ENCODE results near the gene ELK4.

The ELK4 gene

GRCh38 chr1:205664399-205665017 lies 32.7 kb upstream of the ELK4 start:
- DNase-seq (ENCODE audit: extremely low read depth, low read depth) = no peak
- TF ChIP-seq, protein P1, sequence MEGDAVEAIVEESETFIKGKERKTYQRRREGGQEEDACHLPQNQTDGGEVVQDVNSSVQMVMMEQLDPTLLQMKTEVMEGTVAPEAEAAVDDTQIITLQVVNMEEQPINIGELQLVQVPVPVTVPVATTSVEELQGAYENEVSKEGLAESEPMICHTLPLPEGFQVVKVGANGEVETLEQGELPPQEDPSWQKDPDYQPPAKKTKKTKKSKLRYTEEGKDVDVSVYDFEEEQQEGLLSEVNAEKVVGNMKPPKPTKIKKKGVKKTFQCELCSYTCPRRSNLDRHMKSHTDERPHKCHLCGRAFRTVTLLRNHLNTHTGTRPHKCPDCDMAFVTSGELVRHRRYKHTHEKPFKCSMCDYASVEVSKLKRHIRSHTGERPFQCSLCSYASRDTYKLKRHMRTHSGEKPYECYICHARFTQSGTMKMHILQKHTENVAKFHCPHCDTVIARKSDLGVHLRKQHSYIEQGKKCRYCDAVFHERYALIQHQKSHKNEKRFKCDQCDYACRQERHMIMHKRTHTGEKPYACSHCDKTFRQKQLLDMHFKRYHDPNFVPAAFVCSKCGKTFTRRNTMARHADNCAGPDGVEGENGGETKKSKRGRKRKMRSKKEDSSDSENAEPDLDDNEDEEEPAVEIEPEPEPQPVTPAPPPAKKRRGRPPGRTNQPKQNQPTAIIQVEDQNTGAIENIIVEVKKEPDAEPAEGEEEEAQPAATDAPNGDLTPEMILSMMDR (IDR thresholded peaks at IDR 0.05; ENCODE audit: low read depth, low read length, missing control alignments) = no peak
- no peak overlapping the region for H3K4me3 ChIP-seq (replicated peaks; ENCODE audit: low read depth, low read length)

DNA sequence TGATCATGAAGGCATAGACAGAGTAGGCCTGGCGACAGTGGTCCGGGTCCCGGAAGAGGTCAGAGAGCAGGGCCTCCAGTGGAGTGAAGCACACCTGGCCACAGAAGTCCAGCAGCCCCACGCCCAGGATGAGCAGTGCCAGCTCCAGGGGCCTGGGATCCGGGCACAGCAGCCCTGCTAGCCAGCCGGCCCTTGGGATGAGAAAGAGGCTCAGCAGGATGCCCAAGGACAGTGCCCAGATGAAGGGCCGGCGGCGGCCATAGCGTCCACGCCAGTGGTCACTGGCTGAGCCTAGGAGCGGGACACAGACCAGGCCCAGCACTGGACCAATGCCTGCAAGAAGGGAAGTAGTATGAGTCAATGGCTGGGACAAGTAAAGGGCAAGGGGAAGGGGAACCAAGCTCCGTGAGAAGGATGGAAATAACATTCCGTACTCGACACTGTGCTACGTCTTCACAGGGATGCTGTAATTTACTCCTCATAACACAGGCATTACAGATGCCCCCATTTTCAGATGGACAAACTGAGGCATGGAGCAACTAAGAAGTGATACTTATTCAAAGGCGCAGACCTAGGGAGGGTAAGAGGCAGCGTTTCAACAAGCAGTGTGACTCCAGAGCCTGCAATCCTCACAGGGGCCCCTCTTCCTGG lies 31.6 kb upstream of the ELK4 start:
- DNase-seq (ENCODE audit: extremely low read depth, low read depth) = no peak
- TF ChIP-seq, protein P1 (IDR thresholded peaks at IDR 0.05; ENCODE audit: low read depth, low read length, missing control alignments) = no peak
- H3K4me3 ChIP-seq (replicated peaks; ENCODE audit: low read depth, low read length) = no peak overlapping the region

GRCh38 chr1:205662791-205663190 lies 31.0 kb upstream of the ELK4 start:
- no peak for DNase-seq (ENCODE audit: extremely low read depth, low read depth)
- no peak overlapping the region for H3K4me3 ChIP-seq (replicated peaks; ENCODE audit: low read depth, low read length)
- TF ChIP-seq, protein P1 (IDR thresholded peaks at IDR 0.05; ENCODE audit: low read depth, low read length, missing control alignments) = no peak

DNA sequence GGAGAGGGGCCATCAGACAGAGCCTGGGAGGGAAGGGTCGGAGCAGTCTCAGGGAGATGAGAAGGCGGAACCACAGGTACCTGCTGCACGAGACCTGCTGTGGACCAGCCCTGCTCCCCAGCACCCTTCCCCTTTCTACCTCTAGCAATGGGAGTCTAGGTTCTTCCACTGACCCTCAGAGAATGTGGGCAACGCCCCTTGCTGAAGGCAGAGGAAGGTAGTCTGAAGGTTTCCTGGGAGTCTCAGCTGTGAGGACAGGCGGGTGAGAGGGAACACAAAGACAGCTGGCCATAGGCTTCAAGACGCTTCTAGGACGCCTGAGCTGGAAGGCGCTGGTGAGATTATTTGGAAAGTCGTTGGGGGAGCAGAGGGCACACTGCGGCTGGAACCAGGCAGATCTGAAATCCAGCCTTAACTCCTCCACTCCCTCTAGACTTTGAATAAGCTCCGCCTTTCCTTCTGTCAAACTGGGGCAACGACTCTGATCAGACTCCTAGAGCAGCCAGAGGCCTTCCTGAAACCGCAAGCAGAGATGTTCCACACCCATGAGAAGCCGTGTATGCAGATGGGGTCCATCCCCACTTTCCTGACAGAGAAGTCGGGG lies 30.4 kb upstream of the ELK4 start:
- no peak overlapping the region for H3K4me3 ChIP-seq (replicated peaks; ENCODE audit: low read depth, low read length)
- TF ChIP-seq, protein P1 (IDR thresholded peaks at IDR 0.05; ENCODE audit: low read depth, low read length, missing control alignments) = no peak
- no peak for DNase-seq (ENCODE audit: extremely low read depth, low read depth)

DNA sequence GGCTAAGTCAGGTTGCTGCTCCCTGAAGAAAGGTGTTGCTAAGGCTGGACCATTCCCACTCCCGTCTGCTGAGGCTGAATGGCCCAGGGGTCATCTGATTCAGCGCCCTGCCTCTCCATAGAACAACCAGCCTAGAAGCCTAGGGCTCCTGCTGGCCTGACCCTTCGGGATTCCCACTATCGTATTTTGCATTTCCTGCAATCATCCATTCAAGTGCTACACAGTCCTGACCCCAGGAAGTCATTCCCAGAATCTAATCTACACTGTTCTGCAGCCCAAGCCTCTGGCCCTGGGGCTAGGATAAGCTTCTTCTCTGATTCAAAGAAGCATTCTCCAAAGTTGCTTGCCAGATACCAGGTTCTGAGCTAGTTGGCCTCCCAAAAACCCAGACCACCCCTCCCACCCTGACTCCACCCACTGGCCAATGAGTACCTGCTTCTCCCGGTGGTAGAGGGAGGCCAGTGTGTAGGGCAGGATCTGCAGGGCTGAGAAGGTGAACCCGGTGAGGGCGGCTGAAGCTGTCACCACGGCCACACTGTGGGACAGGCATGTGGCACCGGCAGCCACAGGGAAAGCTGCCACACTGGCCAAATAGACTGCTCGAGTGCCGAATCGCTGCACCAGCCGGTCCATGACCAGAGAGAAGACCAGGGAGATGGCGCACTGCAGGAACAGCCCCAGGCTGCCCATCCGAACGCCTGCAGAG lies 29.8 kb upstream of the ELK4 start:
- DNase-seq (ENCODE audit: extremely low read depth, low read depth) = no peak
- H3K4me3 ChIP-seq (replicated peaks; ENCODE audit: low read depth, low read length) = no peak overlapping the region
- TF ChIP-seq, protein P1 (IDR thresholded peaks at IDR 0.05; ENCODE audit: low read depth, low read length, missing control alignments) = no peak

DNA sequence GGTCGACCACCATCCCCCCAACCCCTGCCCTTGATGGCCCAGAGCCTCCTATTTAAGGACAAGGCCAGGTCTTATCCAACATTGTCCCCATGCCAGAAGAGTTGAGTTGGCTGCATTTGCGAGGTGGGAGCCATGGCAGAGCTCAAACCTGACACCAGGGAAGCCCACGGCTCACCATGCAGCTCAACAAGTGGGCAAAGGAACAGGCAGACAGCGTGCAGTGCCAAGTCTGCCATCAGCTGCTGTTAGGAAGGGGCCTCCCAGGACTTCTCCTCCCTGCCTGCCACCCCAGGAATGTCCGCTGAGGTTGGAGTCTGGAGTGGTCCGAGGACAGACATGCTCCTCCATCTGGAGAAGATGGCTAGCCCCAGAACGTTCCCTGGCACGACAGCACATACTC lies 28.6 kb upstream of the ELK4 start:
- DNase-seq (ENCODE audit: extremely low read depth, low read depth) = no peak
- no peak overlapping the region for H3K4me3 ChIP-seq (replicated peaks; ENCODE audit: low read depth, low read length)
- TF ChIP-seq, protein P1 (IDR thresholded peaks at IDR 0.05; ENCODE audit: low read depth, low read length, missing control alignments) = no peak
